Tibial nerve (tissue), 4 donors: ENCODE data around the gene CRACR2A.

Experiments
- CTCF ChIP-seq, 5 experiments: fragments of 200-600 bp in 3 of 5; fragments of 450-650 bp in 2 of 5; sonication (generic) in 3 of 5; IDR thresholded peaks; one replicate each; pipeline ENCODE4 v1.5.1; 2016 to 2019; ENCODE audit warnings: antibody characterized with exemption in 5 of 5, mild to moderate bottlenecking in 3 of 5, moderate library complexity in 2 of 5
- EP300 ChIP-seq, 2 donors: sonication (generic); formaldehyde crosslinking; IDR thresholded peaks; one replicate each; pipeline ENCODE4 v1.6.1; 2017; ENCODE audit warnings: antibody characterized with exemption in 2 of 2, mild to moderate bottlenecking in 1 of 2
- POLR2A ChIP-seq, 2 donors: fragments of 450-650 bp; IDR thresholded peaks; one replicate each; pipeline ENCODE4 v1.6.1; 2017; ENCODE audit warnings: antibody characterized with exemption in 2 of 2, mild to moderate bottlenecking in 2 of 2, moderate library complexity in 2 of 2

- TF ChIP-seq CTCF (IDR thresholded peaks at IDR 0.05) (no peak), EP300 (IDR thresholded peaks at IDR 0.05) (no peak), POLR2A (IDR thresholded peaks at IDR 0.05) (no peak)
These were observed 42.2 kb upstream of the CRACR2A start for GRCh38 chr12:3795066-3795465.
